Hepatocyte (in vitro differentiated cells): ENCODE data around the gene CCT3.

Experiments used
- EZH2 ChIP-seq: fragments of 200-600 bp; sonication (generic); IDR thresholded peaks from 2 replicates; pipeline ENCODE4 v1.6.1; 2016; ENCODE audit warnings: antibody characterized with exemption, mild to moderate bottlenecking, borderline replicate concordance
- EZH2phosphoT487 ChIP-seq: fragments of 200-600 bp; sonication (generic); IDR thresholded peaks from one replicate; pipeline ENCODE4 v1.6.1; 2018; ENCODE audit warnings: antibody characterized with exemption, mild to moderate bottlenecking, low read depth, moderate library complexity; ENCODE audit not compliant: unreplicated experiment, severe bottlenecking
- TF ChIP-seq, protein P1 (sequence below): fragments of 200-600 bp; sonication (generic); IDR thresholded peaks from 2 replicates; pipeline ENCODE4 v1.5.1; 2016; ENCODE audit warnings: antibody characterized with exemption, mild to moderate bottlenecking; ENCODE audit not compliant: poor library complexity

DNA sequence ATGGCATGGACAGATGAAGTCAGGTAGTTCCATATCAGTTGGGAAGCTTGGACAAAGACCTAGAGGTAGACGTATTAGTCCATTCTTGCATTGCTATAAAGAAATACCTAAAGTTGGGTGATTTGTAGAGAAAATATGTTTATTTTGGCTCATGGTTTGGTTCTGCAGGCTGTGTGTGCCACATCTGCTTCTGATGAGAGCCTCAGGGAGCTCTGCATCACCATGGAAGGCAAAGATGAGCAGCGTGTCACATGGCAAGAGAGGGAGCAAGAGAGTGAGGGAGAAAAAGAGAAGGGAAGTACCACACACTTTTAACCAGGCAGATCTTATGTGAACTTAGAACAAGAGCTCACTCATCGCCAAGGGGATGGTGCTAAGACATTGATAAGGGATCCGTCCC, 9.2 kb upstream of the CCT3 start:
- TF ChIP-seq, protein P1, sequence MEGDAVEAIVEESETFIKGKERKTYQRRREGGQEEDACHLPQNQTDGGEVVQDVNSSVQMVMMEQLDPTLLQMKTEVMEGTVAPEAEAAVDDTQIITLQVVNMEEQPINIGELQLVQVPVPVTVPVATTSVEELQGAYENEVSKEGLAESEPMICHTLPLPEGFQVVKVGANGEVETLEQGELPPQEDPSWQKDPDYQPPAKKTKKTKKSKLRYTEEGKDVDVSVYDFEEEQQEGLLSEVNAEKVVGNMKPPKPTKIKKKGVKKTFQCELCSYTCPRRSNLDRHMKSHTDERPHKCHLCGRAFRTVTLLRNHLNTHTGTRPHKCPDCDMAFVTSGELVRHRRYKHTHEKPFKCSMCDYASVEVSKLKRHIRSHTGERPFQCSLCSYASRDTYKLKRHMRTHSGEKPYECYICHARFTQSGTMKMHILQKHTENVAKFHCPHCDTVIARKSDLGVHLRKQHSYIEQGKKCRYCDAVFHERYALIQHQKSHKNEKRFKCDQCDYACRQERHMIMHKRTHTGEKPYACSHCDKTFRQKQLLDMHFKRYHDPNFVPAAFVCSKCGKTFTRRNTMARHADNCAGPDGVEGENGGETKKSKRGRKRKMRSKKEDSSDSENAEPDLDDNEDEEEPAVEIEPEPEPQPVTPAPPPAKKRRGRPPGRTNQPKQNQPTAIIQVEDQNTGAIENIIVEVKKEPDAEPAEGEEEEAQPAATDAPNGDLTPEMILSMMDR, result no peak
- no peak for TF ChIP-seq EZH2phosphoT487
- TF ChIP-seq EZH2, result no peak
